ENCODE measurements around the gene KIF20B. TPM values are rescaled to one million over a fixed set of nuclear protein-coding genes. Genes with fewer than 3 reads are reported as not detected.

KIF20B gene
- total RNA-seq, 1 experiment from 2014 or later: 48.1 TPM

DNA sequence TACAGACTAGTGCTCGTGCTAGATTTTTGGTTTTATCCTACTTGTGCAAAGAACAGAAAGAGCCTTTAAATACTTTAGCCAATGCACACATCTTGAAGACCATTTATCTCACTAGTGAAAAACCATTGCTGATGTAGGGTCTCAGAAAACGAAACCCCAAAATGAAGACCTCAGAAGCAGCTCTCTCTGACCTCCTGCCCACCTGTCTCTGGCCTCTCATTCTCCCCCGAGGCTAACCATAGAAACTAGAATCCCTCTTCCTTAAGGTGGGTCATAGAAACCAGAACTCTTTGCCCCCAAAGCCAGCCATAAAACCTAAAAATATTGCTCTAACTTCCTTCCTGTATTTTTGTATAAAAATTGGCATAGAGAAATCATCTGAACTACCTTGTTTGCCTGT is 112.2 kb downstream of the KIF20B start:
- intact Hi-C loops (cut with micrococcal nuclease; ENCODE audit: unreplicated experiment) (no loop called here), in situ Hi-C loops (cut with HindIII; ENCODE audit: low pct_unique_long_range_greater_than_20kb, low sequenced_read_pairs) (no loop called here)
- no peaks in the 10 kb centered on the region for H3K9me3 ChIP-seq (ENCODE audit: control insufficient read depth, insufficient read depth, low read depth, low read length)
- CTCF ChIA-PET: no interaction called here
- H3K27me3 ChIP-seq (ENCODE audit: control insufficient read depth, insufficient read depth, low read length): no peaks in the 10 kb centered on the region; the same call in 1 of the 2 replicates
- H3K4me3 ChIP-seq (ENCODE audit: low read depth in 2 of 2, low read length in 2 of 2): no peak overlapping the region
- TF ChIP-seq TCF7L2 (IDR thresholded peaks at IDR 0.05; ENCODE audit: low read depth, low read length) (no peak), SIN3A (IDR thresholded peaks at IDR 0.05; ENCODE audit: borderline replicate concordance, insufficient read depth, low read depth, low read length) (no peak), POLR2AphosphoS5 (IDR thresholded peaks at IDR 0.05; ENCODE audit: low read depth, low read length) (no peak)
- TF ChIP-seq, protein P1, sequence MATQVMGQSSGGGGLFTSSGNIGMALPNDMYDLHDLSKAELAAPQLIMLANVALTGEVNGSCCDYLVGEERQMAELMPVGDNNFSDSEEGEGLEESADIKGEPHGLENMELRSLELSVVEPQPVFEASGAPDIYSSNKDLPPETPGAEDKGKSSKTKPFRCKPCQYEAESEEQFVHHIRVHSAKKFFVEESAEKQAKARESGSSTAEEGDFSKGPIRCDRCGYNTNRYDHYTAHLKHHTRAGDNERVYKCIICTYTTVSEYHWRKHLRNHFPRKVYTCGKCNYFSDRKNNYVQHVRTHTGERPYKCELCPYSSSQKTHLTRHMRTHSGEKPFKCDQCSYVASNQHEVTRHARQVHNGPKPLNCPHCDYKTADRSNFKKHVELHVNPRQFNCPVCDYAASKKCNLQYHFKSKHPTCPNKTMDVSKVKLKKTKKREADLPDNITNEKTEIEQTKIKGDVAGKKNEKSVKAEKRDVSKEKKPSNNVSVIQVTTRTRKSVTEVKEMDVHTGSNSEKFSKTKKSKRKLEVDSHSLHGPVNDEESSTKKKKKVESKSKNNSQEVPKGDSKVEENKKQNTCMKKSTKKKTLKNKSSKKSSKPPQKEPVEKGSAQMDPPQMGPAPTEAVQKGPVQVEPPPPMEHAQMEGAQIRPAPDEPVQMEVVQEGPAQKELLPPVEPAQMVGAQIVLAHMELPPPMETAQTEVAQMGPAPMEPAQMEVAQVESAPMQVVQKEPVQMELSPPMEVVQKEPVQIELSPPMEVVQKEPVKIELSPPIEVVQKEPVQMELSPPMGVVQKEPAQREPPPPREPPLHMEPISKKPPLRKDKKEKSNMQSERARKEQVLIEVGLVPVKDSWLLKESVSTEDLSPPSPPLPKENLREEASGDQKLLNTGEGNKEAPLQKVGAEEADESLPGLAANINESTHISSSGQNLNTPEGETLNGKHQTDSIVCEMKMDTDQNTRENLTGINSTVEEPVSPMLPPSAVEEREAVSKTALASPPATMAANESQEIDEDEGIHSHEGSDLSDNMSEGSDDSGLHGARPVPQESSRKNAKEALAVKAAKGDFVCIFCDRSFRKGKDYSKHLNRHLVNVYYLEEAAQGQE (IDR thresholded peaks at IDR 0.05; ENCODE audit: insufficient read depth in 1 of 2, low read depth in 2 of 2, low read length in 1 of 2): no peak
- TF ChIP-seq, protein P2, sequence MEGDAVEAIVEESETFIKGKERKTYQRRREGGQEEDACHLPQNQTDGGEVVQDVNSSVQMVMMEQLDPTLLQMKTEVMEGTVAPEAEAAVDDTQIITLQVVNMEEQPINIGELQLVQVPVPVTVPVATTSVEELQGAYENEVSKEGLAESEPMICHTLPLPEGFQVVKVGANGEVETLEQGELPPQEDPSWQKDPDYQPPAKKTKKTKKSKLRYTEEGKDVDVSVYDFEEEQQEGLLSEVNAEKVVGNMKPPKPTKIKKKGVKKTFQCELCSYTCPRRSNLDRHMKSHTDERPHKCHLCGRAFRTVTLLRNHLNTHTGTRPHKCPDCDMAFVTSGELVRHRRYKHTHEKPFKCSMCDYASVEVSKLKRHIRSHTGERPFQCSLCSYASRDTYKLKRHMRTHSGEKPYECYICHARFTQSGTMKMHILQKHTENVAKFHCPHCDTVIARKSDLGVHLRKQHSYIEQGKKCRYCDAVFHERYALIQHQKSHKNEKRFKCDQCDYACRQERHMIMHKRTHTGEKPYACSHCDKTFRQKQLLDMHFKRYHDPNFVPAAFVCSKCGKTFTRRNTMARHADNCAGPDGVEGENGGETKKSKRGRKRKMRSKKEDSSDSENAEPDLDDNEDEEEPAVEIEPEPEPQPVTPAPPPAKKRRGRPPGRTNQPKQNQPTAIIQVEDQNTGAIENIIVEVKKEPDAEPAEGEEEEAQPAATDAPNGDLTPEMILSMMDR (IDR thresholded peaks at IDR 0.05): no peak
- no peak overlapping the region for H3K27ac ChIP-seq (ENCODE audit: low read length)
- no peak for DNase-seq (ENCODE audit: low read depth, low spot score)
- no peaks in the 10 kb centered on the region for H3K4me1 ChIP-seq (ENCODE audit: control insufficient read depth, insufficient read depth, low read length)
- H3K36me3 ChIP-seq (ENCODE audit: control insufficient read depth, insufficient read depth, low read length): no peaks in the 10 kb centered on the region
- ATAC-seq: no peak
- POLR2A ChIA-PET: no interaction called here
- no TSS peak for BruUV-seq (replicated peaks)

DNA sequence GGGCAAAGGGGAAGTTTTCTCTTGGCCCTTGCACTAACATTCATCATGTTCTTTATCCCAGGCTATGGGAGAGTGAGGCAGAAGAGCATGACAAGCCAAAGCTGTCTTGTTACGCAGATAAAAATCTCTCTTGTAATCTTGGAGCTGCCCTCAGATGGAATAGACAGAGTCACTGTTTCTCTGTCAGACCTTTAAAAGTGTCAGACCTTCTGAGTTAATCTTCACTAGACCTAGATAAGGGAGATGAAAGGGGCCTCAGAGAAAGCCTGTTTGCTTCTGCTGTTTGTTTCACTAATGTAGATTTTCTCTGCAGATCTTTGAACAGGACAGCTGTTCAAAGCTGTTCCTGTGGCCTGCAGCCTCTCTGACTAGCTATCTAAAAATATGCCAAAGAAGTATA is 112.9 kb downstream of the KIF20B start:
- ATAC-seq: no peak
- TF ChIP-seq, protein P1 (IDR thresholded peaks at IDR 0.05; ENCODE audit: insufficient read depth in 1 of 2, low read depth in 2 of 2, low read length in 1 of 2): no peak
- TF ChIP-seq SIN3A (IDR thresholded peaks at IDR 0.05; ENCODE audit: borderline replicate concordance, insufficient read depth, low read depth, low read length) (no peak), TCF7L2 (IDR thresholded peaks at IDR 0.05; ENCODE audit: low read depth, low read length) (no peak), POLR2AphosphoS5 (IDR thresholded peaks at IDR 0.05; ENCODE audit: low read depth, low read length) (no peak)
- TF ChIP-seq, protein P2 (IDR thresholded peaks at IDR 0.05): no peak

More for the DNA sequence above, 112.9 kb downstream of the KIF20B start:
- DNase-seq (ENCODE audit: low read depth, low spot score): no peak
- Histone ChIP-seq H3K27ac (ENCODE audit: low read length) (no peak overlapping the region), H3K4me1 (ENCODE audit: control insufficient read depth, insufficient read depth, low read length) (no peaks in the 10 kb centered on the region), H3K36me3 (ENCODE audit: control insufficient read depth, insufficient read depth, low read length) (no peaks in the 10 kb centered on the region), H3K27me3 (ENCODE audit: control insufficient read depth, insufficient read depth, low read length) (no peaks in the 10 kb centered on the region; the same call in 1 of the 2 replicates), H3K9me3 (ENCODE audit: control insufficient read depth, insufficient read depth, low read depth, low read length) (no peaks in the 10 kb centered on the region), H3K4me3 (ENCODE audit: low read depth in 2 of 2, low read length in 2 of 2) (no peak overlapping the region)
- ChIA-PET CTCF (no interaction called here), POLR2A (no interaction called here)
- intact Hi-C loops (cut with micrococcal nuclease; ENCODE audit: unreplicated experiment): no loop called here
- in situ Hi-C loops (cut with HindIII; ENCODE audit: low pct_unique_long_range_greater_than_20kb, low sequenced_read_pairs): no loop called here
- BruUV-seq (replicated peaks): no TSS peak
